Measurements from ENCODE around the gene PLAGL1.

The PLAGL1 gene

GRCh38 chr6:143941852-143942627, 66.0 kb downstream of the PLAGL1 start:
- no peaks in the 10 kb centered on the region for H3K4me1 ChIP-seq (ENCODE audit: control insufficient read depth in 2 of 2, insufficient read depth in 2 of 2, low read length in 2 of 2)
- no peak overlapping the region for H3K27ac ChIP-seq (ENCODE audit: low read depth in 2 of 2, low read length in 2 of 2)
- H3K9ac ChIP-seq (ENCODE audit: low read depth in 1 of 2, low read length in 2 of 2): no peak overlapping the region
- H3K9me3 ChIP-seq (ENCODE audit: control insufficient read depth in 2 of 2, low read length in 2 of 2): no peaks in the 10 kb centered on the region
- no peaks in the 10 kb centered on the region for H3K36me3 ChIP-seq (ENCODE audit: control insufficient read depth in 2 of 2, insufficient read depth in 2 of 2, low read length in 2 of 2)
- no peak overlapping the region for H3K4me3 ChIP-seq (ENCODE audit: low read length in 2 of 2)
- no peaks in the 10 kb centered on the region for H3K27me3 ChIP-seq (ENCODE audit: control insufficient read depth in 2 of 2, insufficient read depth in 2 of 2, low read length in 2 of 2)

GRCh38 chr6:143940011-143940597, 68.0 kb downstream of the PLAGL1 start:
- no peaks in the 10 kb centered on the region for H3K4me1 ChIP-seq (ENCODE audit: control insufficient read depth in 2 of 2, insufficient read depth in 2 of 2, low read length in 2 of 2)
- H3K27ac ChIP-seq (ENCODE audit: low read depth in 2 of 2, low read length in 2 of 2): no peak overlapping the region
- no peak overlapping the region for H3K4me3 ChIP-seq (ENCODE audit: low read length in 2 of 2)
- no peaks in the 10 kb centered on the region for H3K36me3 ChIP-seq (ENCODE audit: control insufficient read depth in 2 of 2, insufficient read depth in 2 of 2, low read length in 2 of 2)
- no peaks in the 10 kb centered on the region for H3K27me3 ChIP-seq (ENCODE audit: control insufficient read depth in 2 of 2, insufficient read depth in 2 of 2, low read length in 2 of 2)
- no peak overlapping the region for H3K9ac ChIP-seq (ENCODE audit: low read depth in 1 of 2, low read length in 2 of 2)
- no peaks in the 10 kb centered on the region for H3K9me3 ChIP-seq (ENCODE audit: control insufficient read depth in 2 of 2, low read length in 2 of 2)

GRCh38 chr6:143939364-143939763, 68.7 kb downstream of the PLAGL1 start:
- H3K4me3 ChIP-seq (ENCODE audit: low read length in 2 of 2): no peak overlapping the region
- no peaks in the 10 kb centered on the region for H3K27me3 ChIP-seq (ENCODE audit: control insufficient read depth in 2 of 2, insufficient read depth in 2 of 2, low read length in 2 of 2)
- H3K27ac ChIP-seq (ENCODE audit: low read depth in 2 of 2, low read length in 2 of 2): no peak overlapping the region
- H3K9ac ChIP-seq (ENCODE audit: low read depth in 1 of 2, low read length in 2 of 2): no peak overlapping the region
- H3K9me3 ChIP-seq (ENCODE audit: control insufficient read depth in 2 of 2, low read length in 2 of 2): no peaks in the 10 kb centered on the region
- no peaks in the 10 kb centered on the region for H3K4me1 ChIP-seq (ENCODE audit: control insufficient read depth in 2 of 2, insufficient read depth in 2 of 2, low read length in 2 of 2)
- H3K36me3 ChIP-seq (ENCODE audit: control insufficient read depth in 2 of 2, insufficient read depth in 2 of 2, low read length in 2 of 2): no peaks in the 10 kb centered on the region

- Histone ChIP-seq H3K27me3 (ENCODE audit: control insufficient read depth in 2 of 2, insufficient read depth in 2 of 2, low read length in 2 of 2) (no peaks in the 10 kb centered on the region), H3K4me1 (ENCODE audit: control insufficient read depth in 2 of 2, insufficient read depth in 2 of 2, low read length in 2 of 2) (no peaks in the 10 kb centered on the region), H3K9ac (ENCODE audit: low read depth in 1 of 2, low read length in 2 of 2) (no peak overlapping the region), H3K36me3 (ENCODE audit: control insufficient read depth in 2 of 2, insufficient read depth in 2 of 2, low read length in 2 of 2) (no peaks in the 10 kb centered on the region), H3K27ac (ENCODE audit: low read depth in 2 of 2, low read length in 2 of 2) (no peak overlapping the region), H3K9me3 (ENCODE audit: control insufficient read depth in 2 of 2, low read length in 2 of 2) (peaks cover 0 to 2% of the 10 kb centered on the region in 2 donors), H3K4me3 (ENCODE audit: low read length in 2 of 2) (no peak overlapping the region)
Observed at GRCh38 chr6:143937668-143937970, 70.4 kb downstream of the PLAGL1 start.

DNA sequence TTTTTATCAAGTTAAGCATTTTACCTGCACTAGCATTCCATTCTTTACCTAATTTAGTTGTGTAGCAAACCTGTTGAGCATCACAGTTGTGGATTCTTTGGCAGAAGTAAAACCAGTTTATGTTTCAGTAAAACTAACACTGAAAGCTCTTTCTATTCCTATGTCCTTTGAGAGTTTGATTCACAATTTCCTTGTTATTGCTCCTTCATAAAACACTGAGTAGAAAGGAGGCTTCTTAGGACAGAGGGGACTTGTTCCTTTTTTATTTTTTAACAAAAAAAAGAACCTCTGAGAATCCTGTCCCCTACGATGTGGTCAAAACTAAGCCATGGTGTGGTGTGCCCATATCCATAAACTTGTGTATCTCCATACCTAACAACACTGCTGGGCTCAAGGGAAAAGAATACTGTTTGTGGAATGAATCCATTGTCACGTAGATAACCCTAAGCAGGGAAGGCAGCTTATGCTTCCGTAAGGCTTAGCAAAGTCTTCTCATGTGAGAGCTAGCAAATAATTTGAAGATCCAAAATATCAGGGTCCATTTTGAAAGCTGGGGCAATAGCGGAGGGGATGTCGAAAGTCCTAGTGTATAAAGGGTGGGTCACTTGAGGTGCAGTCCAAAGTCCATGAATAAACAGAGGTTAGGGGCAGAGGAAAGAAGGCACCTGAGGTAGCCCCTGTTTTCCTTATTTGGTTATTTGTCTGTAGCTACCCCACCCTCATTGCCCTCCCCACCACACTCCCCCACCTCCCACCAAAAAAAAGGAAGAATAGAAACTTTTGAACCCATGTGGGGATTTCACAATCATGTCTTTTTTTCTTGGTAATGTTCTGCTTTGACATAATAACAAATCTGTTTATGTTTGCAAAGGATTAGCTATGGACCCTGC, 71.0 kb downstream of the PLAGL1 start:
- H3K9ac ChIP-seq (ENCODE audit: low read depth in 1 of 2, low read length in 2 of 2): no peak overlapping the region
- H3K4me1 ChIP-seq (ENCODE audit: control insufficient read depth in 2 of 2, insufficient read depth in 2 of 2, low read length in 2 of 2): no peaks in the 10 kb centered on the region
- no peaks in the 10 kb centered on the region for H3K27me3 ChIP-seq (ENCODE audit: control insufficient read depth in 2 of 2, insufficient read depth in 2 of 2, low read length in 2 of 2)
- H3K9me3 ChIP-seq (ENCODE audit: control insufficient read depth in 2 of 2, low read length in 2 of 2): peaks cover 0 to 2% of the 10 kb centered on the region in 2 donors
- H3K36me3 ChIP-seq (ENCODE audit: control insufficient read depth in 2 of 2, insufficient read depth in 2 of 2, low read length in 2 of 2): no peaks in the 10 kb centered on the region
- H3K4me3 ChIP-seq (ENCODE audit: low read length in 2 of 2): no peak overlapping the region
- H3K27ac ChIP-seq (ENCODE audit: low read depth in 2 of 2, low read length in 2 of 2): no peak overlapping the region

DNA sequence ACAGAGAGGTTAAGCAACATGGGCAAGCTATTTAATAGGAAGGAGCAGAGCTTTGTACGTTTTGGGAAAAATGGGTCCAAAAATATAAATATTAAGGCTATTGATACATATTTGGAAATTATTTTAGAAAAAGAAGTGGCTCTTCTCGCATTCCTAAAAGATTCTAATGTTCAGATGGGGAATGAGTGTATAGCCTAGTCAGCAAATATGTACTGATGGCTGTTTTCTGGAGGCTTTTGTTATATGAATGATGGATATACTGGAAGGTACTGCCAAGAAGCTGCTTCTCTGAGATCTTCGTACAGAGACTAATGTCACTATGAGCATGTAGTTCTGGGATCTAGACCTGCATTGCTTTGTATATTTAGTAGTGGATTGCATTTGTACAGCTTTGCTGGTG, 71.7 kb downstream of the PLAGL1 start:
- Histone ChIP-seq H3K4me1 (ENCODE audit: control insufficient read depth in 2 of 2, insufficient read depth in 2 of 2, low read length in 2 of 2) (no peaks in the 10 kb centered on the region), H3K9me3 (ENCODE audit: control insufficient read depth in 2 of 2, low read length in 2 of 2) (peaks cover 0 to 2% of the 10 kb centered on the region in 2 donors), H3K27ac (ENCODE audit: low read depth in 2 of 2, low read length in 2 of 2) (no peak overlapping the region), H3K27me3 (ENCODE audit: control insufficient read depth in 2 of 2, insufficient read depth in 2 of 2, low read length in 2 of 2) (no peaks in the 10 kb centered on the region), H3K4me3 (ENCODE audit: low read length in 2 of 2) (no peak overlapping the region), H3K36me3 (ENCODE audit: control insufficient read depth in 2 of 2, insufficient read depth in 2 of 2, low read length in 2 of 2) (no peaks in the 10 kb centered on the region), H3K9ac (ENCODE audit: low read depth in 1 of 2, low read length in 2 of 2) (no peak overlapping the region)

GRCh38 chr6:143934867-143935266, 73.2 kb downstream of the PLAGL1 start:
- Histone ChIP-seq H3K9ac (ENCODE audit: low read depth in 1 of 2, low read length in 2 of 2) (no peak overlapping the region), H3K4me3 (ENCODE audit: low read length in 2 of 2) (no peak overlapping the region), H3K27me3 (ENCODE audit: control insufficient read depth in 2 of 2, insufficient read depth in 2 of 2, low read length in 2 of 2) (no peaks in the 10 kb centered on the region), H3K4me1 (ENCODE audit: control insufficient read depth in 2 of 2, insufficient read depth in 2 of 2, low read length in 2 of 2) (no peaks in the 10 kb centered on the region), H3K27ac (ENCODE audit: low read depth in 2 of 2, low read length in 2 of 2) (no peak overlapping the region), H3K36me3 (ENCODE audit: control insufficient read depth in 2 of 2, insufficient read depth in 2 of 2, low read length in 2 of 2) (no peaks in the 10 kb centered on the region), H3K9me3 (ENCODE audit: control insufficient read depth in 2 of 2, low read length in 2 of 2) (peaks cover 0 to 2% of the 10 kb centered on the region in 2 donors)

DNA sequence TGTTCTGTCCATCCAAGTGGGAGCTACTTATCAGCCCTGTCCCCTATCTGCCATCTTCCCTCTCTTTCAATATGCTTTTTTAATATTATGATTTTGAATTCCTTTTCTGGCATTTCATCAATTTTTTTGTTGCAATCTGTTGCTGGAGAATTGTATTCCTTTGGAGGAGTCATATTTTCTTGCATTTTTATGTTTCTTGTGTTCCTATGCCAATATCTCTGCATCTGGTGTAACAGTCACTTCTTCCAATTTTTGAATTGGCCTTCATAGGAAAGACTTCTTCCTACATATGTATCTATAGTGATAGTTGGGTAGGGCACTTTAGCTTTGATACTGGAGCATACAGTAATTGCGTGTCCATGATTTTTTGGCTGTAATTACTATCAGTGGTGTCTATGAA, 73.7 kb downstream of the PLAGL1 start:
- H3K4me1 ChIP-seq (ENCODE audit: control insufficient read depth in 2 of 2, insufficient read depth in 2 of 2, low read length in 2 of 2): no peaks in the 10 kb centered on the region
- no peak overlapping the region for H3K27ac ChIP-seq (ENCODE audit: low read depth in 2 of 2, low read length in 2 of 2)
- H3K27me3 ChIP-seq (ENCODE audit: control insufficient read depth in 2 of 2, insufficient read depth in 2 of 2, low read length in 2 of 2): no peaks in the 10 kb centered on the region
- peaks cover 0 to 2% of the 10 kb centered on the region in 2 donors for H3K9me3 ChIP-seq (ENCODE audit: control insufficient read depth in 2 of 2, low read length in 2 of 2)
- no peaks in the 10 kb centered on the region for H3K36me3 ChIP-seq (ENCODE audit: control insufficient read depth in 2 of 2, insufficient read depth in 2 of 2, low read length in 2 of 2)
- no peak overlapping the region for H3K4me3 ChIP-seq (ENCODE audit: low read length in 2 of 2)
- no peak overlapping the region for H3K9ac ChIP-seq (ENCODE audit: low read depth in 1 of 2, low read length in 2 of 2)

DNA sequence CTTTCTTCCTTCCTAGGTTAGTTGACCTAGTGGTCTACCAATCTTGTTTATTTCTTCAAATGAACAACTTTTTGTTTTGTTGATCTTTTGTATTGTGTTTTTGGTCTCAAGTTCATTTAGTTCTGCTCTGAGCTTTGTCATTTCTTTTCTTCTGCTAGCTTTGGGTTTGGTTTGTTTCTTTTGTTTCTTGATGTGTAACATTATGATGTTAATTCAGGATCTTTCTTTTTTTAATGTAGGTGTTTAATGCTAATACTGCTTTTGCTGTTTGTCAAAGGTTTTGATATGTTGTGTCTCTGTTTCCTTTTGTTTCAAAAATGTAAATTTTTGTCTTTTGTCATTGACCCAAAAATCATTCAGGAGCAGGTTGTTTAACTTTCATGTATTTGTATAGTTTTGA, 78.1 kb downstream of the PLAGL1 start:
- Histone ChIP-seq H3K36me3 (ENCODE audit: control insufficient read depth in 2 of 2, insufficient read depth in 2 of 2, low read length in 2 of 2) (no peaks in the 10 kb centered on the region), H3K9me3 (ENCODE audit: control insufficient read depth in 2 of 2, low read length in 2 of 2) (peaks cover 0 to 2% of the 10 kb centered on the region in 2 donors), H3K9ac (ENCODE audit: low read depth in 1 of 2, low read length in 2 of 2) (no peak overlapping the region), H3K4me1 (ENCODE audit: control insufficient read depth in 2 of 2, insufficient read depth in 2 of 2, low read length in 2 of 2) (no peaks in the 10 kb centered on the region), H3K27ac (ENCODE audit: low read depth in 2 of 2, low read length in 2 of 2) (no peak overlapping the region), H3K4me3 (ENCODE audit: low read length in 2 of 2) (no peak overlapping the region), H3K27me3 (ENCODE audit: control insufficient read depth in 2 of 2, insufficient read depth in 2 of 2, low read length in 2 of 2) (no peaks in the 10 kb centered on the region)

DNA sequence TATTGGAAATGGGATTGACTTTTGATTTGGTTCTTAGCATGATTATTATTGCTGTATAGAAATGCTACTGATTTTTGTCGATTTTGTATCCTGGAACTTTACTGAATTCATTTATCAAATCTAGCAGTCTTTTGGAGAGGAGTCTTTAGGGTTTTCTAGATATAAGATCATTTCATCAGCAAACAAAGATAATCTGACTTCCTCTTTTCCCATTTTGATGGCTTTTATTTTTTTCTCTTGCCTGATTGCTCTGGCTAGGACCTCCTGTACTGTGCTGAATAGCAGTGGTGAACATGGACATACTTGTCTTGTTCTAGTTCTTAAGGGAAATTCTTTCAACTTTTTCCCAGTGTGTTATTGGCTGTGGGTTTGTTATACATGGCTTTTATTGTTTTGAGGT, 79.2 kb downstream of the PLAGL1 start:
- H3K27me3 ChIP-seq (ENCODE audit: control insufficient read depth in 2 of 2, insufficient read depth in 2 of 2, low read length in 2 of 2): no peaks in the 10 kb centered on the region
- no peaks in the 10 kb centered on the region for H3K4me1 ChIP-seq (ENCODE audit: control insufficient read depth in 2 of 2, insufficient read depth in 2 of 2, low read length in 2 of 2)
- H3K4me3 ChIP-seq (ENCODE audit: low read length in 2 of 2): no peak overlapping the region
- H3K9me3 ChIP-seq (ENCODE audit: control insufficient read depth in 2 of 2, low read length in 2 of 2): peaks cover 0 to 2% of the 10 kb centered on the region in 2 donors
- no peak overlapping the region for H3K27ac ChIP-seq (ENCODE audit: low read depth in 2 of 2, low read length in 2 of 2)
- no peak overlapping the region for H3K9ac ChIP-seq (ENCODE audit: low read depth in 1 of 2, low read length in 2 of 2)
- no peaks in the 10 kb centered on the region for H3K36me3 ChIP-seq (ENCODE audit: control insufficient read depth in 2 of 2, insufficient read depth in 2 of 2, low read length in 2 of 2)
